WERI-Rb-1 (cell line): ENCODE data around the gene SLC25A34.

Experiments
- DNase-seq: peaks from one replicate; pipeline ENCODE4 v3.0.0-alpha.2; 2020
- H3K27ac ChIP-seq: fragments of 250-450 bp; sonication (Bioruptor Pico); 2 replicates; pipeline ENCODE4 v1.5.1; 2020; ENCODE audit warnings: mild to moderate bottlenecking, moderate library complexity
- H3K27me3 ChIP-seq: fragments of 250-450 bp; sonication (Bioruptor Pico); 2 replicates; pipeline ENCODE4 v1.5.1; 2021; ENCODE audit warnings: mild to moderate bottlenecking, low read depth, moderate library complexity; ENCODE audit not compliant: insufficient read depth, severe bottlenecking
- H3K36me3 ChIP-seq: fragments of 250-450 bp; sonication (Bioruptor Pico); 2 replicates; pipeline ENCODE4 v1.5.1; 2020; ENCODE audit warnings: mild to moderate bottlenecking, moderate library complexity
- H3K4me3 ChIP-seq: 2 replicates; pipeline ENCODE4 v1.5.1; 2011; ENCODE audit warnings: low read depth, mild to moderate bottlenecking, control low read depth, low read length
- H3K9me3 ChIP-seq: fragments of 250-450 bp; sonication (Bioruptor Pico); 2 replicates; pipeline ENCODE4 v1.5.1; 2021; ENCODE audit warnings: mild to moderate bottlenecking, moderate library complexity; ENCODE audit not compliant: severe bottlenecking
- TF ChIP-seq, protein P1 (sequence below): IDR thresholded peaks from 2 replicates; pipeline ENCODE4 v1.5.1; 2011; ENCODE audit warnings: low read depth, mild to moderate bottlenecking, control low read depth, inconsistent platforms, low read length

Gene SLC25A34

DNA sequence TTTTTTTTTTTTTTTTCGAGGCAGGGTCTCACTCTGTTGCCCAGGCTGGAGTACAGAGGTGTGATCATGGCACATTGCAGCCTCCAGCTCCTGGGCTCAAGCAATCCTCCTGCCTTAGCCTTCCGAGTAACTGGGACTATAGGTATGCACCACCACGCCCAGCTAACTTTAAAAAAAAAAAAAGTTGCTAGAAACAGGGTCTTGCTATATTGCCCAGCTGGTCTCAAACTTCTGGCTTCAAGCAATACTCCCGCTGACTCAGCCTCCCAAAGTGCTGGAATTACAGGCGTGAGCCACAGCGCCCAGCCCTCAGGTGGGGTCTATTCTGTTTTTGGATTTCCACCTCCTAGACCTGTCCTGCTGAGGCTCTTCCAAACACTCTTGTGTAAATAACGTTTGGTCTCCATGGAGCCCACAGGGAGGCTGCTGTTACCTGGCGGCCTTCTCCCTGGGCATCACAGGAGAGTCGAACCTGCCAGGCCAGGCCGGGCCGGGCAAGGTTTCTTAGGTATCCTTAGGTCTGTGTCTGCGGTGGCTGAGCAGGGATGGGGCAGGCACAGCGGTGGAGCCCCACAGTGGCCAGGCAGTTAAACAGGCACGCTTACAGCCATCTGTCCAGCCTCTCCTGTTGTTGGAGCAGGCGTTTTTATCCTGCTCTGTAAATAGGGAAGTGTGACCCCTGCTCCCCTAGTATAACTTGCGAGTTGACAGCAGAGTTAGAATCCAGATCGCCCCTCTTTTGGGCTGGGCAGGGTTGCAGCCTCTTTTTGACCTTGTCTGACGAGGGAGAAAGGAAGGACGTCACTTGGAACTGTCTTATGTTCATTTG, 33.1 kb upstream of the SLC25A34 start:
- Histone ChIP-seq H3K9me3 (no peaks in the 10 kb centered on the region), H3K4me3 (no peak overlapping the region), H3K36me3 (peaks cover 13% of the 10 kb centered on the region), H3K27ac (peak overlapping the region; percentile 5; the same call in 1 of the 2 replicates), H3K27me3 (no peaks in the 10 kb centered on the region)
- DNase-seq = peak; percentile 57
- TF ChIP-seq, protein P1, sequence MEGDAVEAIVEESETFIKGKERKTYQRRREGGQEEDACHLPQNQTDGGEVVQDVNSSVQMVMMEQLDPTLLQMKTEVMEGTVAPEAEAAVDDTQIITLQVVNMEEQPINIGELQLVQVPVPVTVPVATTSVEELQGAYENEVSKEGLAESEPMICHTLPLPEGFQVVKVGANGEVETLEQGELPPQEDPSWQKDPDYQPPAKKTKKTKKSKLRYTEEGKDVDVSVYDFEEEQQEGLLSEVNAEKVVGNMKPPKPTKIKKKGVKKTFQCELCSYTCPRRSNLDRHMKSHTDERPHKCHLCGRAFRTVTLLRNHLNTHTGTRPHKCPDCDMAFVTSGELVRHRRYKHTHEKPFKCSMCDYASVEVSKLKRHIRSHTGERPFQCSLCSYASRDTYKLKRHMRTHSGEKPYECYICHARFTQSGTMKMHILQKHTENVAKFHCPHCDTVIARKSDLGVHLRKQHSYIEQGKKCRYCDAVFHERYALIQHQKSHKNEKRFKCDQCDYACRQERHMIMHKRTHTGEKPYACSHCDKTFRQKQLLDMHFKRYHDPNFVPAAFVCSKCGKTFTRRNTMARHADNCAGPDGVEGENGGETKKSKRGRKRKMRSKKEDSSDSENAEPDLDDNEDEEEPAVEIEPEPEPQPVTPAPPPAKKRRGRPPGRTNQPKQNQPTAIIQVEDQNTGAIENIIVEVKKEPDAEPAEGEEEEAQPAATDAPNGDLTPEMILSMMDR = peak; percentile 61

DNA sequence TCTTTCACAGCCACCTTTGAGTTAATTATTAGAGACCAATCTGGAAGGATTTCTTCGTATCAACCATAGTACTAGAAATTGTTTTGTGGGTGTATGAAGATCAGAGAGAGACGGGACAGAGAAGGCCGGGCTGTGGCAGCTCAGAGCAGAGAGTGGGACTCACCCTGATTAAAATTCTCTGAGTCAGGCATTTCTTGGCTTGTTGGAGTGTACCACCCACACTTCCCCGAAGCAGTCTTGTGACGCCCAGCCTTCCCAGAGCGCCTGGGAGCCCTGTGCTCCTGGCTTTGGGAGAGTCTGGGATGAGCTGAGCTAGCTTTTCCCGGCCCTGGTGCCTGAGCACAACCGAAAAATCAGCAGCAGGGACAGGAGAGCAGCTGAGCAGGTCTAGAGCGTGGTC, 32.5 kb upstream of the SLC25A34 start:
- no peaks in the 10 kb centered on the region for H3K9me3 ChIP-seq
- H3K27me3 ChIP-seq = no peaks in the 10 kb centered on the region
- H3K36me3 ChIP-seq = peaks cover 13% of the 10 kb centered on the region
- H3K4me3 ChIP-seq = no peak overlapping the region
- DNase-seq = no peak
- H3K27ac ChIP-seq = peak overlapping the region; percentile 5; the same call in 1 of the 2 replicates
- TF ChIP-seq, protein P1 = no peak

DNA sequence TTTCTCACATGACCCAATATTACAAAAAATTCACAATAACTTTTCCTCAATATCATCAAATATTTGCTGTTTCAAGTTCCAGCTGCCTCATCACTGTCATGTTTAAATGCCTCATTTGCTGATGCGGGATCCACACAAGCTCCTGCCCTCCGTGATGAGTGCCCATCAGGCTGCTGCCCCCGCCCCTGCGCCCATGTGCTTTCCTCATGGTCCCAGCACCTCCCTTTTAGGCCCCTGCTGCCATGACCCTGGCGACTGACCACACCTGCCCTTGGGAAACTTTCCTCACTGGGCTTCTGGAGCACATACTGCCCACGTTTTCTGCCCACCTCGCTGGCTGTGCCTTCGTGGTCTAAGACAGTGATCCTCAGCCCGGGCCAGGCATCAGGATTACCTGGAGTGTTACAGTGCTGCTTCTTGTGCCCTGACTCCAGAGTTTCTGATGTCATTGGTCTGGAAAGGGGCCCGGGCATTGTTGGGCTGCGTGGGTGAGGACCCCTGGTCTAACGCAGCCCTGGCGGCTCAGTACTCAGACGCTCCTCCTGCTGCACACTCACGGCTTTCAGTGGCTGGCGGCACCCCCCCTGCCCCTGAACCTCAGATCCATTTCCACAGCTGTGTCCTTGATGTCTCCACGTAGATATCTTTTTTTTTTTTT, 31.4 kb upstream of the SLC25A34 start:
- Histone ChIP-seq H3K27me3 (no peaks in the 10 kb centered on the region), H3K4me3 (no peak overlapping the region), H3K36me3 (peaks cover 13% of the 10 kb centered on the region), H3K27ac (no peak overlapping the region), H3K9me3 (no peaks in the 10 kb centered on the region)
- TF ChIP-seq, protein P1 = no peak
- DNase-seq = no peak

DNA sequence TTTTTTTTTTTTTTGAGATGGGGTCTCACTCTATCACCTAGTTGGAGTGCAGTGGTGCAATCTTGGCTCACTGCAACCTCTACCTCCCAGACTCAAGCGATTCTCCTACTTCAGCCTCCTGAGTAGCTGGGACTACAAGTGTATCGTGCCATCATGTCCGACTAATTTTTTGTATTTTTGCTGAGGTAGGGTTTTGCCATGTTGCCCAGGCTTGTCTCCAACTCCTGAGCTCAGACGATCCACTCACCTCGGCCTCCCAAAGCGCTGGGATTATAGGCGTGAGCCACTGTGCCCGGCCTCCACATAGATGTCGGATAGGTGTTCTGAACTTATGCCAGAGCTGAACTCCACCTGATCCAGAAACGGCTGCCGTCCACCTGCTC, 30.9 kb upstream of the SLC25A34 start:
- peaks cover 13% of the 10 kb centered on the region for H3K36me3 ChIP-seq
- H3K4me3 ChIP-seq = no peak overlapping the region
- no peaks in the 10 kb centered on the region for H3K27me3 ChIP-seq
- TF ChIP-seq, protein P1 = no peak
- H3K9me3 ChIP-seq = no peaks in the 10 kb centered on the region
- no peak overlapping the region for H3K27ac ChIP-seq
- no peak for DNase-seq

DNA sequence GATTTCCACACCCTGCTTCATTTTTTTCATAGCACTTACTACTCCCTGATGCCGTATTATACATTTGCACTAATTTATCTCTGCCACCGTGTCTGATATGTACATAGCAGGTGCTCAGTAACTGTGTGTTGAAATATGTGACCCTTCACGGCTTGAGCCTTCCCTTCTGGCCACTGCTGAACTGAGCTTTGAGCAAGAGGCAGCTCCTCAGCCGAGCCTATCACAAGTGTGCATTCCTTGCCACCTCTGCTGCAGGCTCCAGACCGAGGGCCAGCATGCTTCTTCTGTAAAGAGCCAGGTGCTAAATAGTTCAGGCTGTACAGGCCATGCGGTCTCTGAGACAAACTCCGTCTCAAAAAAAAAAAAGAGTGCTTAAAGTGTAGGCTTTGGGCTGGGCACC, 29.3 kb upstream of the SLC25A34 start:
- H3K27me3 ChIP-seq = no peaks in the 10 kb centered on the region
- H3K27ac ChIP-seq = no peak overlapping the region
- TF ChIP-seq, protein P1 = no peak
- peak; percentile 10 for DNase-seq
- H3K9me3 ChIP-seq = no peaks in the 10 kb centered on the region
- H3K36me3 ChIP-seq = peaks cover 13% of the 10 kb centered on the region
- H3K4me3 ChIP-seq = no peak overlapping the region
